ENCODE results near the gene UAP1L1. TPM values are rescaled to one million over a fixed set of nuclear protein-coding genes. Genes with fewer than 3 reads are reported as not detected.
"Not testable (repeated sequence)": the region's sequence is repeated elsewhere in the genome, so short reads cannot be mapped to it uniquely, and the experiment has no call there.

Gene UAP1L1
- total and polyA plus RNA-seq, 11 donors, result 3.9 to 15.1 (median 9.4) TPM

DNA sequence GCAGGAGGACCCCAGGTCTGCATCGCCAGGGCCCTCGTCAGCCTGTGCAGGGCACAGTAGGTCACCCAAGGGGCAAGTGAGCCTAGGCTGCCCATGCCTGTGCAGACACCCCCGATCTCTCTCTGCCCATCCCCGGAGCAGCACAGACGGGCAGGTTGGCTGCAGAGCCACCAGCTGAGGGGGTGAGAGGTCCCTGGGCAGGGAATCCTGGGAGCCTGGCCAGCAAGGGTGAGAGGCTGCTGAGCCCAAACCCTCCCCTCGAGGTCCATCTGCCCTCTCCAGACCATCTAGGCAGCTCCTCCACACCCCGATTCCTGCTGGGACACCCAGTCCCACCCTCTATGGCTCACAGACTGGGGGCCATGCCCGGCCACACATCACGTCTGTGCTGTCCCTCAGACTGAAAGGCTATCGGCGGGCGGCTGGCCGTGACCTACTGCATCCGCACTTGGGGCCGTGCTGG is 40.0 kb downstream of the UAP1L1 start:
- no peak overlapping the region for H3K4me3 ChIP-seq
- TF ChIP-seq POLR2A (IDR thresholded peaks at IDR 0.05), result no peak
- TF ChIP-seq, protein P1, sequence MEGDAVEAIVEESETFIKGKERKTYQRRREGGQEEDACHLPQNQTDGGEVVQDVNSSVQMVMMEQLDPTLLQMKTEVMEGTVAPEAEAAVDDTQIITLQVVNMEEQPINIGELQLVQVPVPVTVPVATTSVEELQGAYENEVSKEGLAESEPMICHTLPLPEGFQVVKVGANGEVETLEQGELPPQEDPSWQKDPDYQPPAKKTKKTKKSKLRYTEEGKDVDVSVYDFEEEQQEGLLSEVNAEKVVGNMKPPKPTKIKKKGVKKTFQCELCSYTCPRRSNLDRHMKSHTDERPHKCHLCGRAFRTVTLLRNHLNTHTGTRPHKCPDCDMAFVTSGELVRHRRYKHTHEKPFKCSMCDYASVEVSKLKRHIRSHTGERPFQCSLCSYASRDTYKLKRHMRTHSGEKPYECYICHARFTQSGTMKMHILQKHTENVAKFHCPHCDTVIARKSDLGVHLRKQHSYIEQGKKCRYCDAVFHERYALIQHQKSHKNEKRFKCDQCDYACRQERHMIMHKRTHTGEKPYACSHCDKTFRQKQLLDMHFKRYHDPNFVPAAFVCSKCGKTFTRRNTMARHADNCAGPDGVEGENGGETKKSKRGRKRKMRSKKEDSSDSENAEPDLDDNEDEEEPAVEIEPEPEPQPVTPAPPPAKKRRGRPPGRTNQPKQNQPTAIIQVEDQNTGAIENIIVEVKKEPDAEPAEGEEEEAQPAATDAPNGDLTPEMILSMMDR (IDR thresholded peaks at IDR 0.05), result no peak
- intact Hi-C loops (cut with DNase I), result loop anchor here in 2 of 10 donors (5.0 to 10.0 kb wide), 3 partner anchors 68 to 120 kb away; partner anchors contain the start of genes ANAPC2 (in 1 of the 2), CYSRT1 (in 1 of the 2), RNF224 (in 1 of the 2) and SSNA1 (in 1 of the 2)
- H3K27ac ChIP-seq, result peak overlapping the region in 11 of 12 donors; percentile 50 to 90 (median 73)
- H3K9me3 ChIP-seq, result no peaks in the 10 kb centered on the region
- ATAC-seq, result peak in 3 of 4 donors; percentile 10 to 13 (median 10)
- WGBS, 4 donors, result 70 to 84% (median 78%) methylated on average over 14 to 15 of the region's 15 CpGs
- DNase-seq, result no peak
- H3K27me3 ChIP-seq, result no peaks in the 10 kb centered on the region
- H3K4me1 ChIP-seq, result peaks cover 0 to 45% (median 23%) of the 10 kb centered on the region in 12 donors
- H3K36me3 ChIP-seq, result peaks cover 0 to 11% (median 5%) of the 10 kb centered on the region in 9 donors

DNA sequence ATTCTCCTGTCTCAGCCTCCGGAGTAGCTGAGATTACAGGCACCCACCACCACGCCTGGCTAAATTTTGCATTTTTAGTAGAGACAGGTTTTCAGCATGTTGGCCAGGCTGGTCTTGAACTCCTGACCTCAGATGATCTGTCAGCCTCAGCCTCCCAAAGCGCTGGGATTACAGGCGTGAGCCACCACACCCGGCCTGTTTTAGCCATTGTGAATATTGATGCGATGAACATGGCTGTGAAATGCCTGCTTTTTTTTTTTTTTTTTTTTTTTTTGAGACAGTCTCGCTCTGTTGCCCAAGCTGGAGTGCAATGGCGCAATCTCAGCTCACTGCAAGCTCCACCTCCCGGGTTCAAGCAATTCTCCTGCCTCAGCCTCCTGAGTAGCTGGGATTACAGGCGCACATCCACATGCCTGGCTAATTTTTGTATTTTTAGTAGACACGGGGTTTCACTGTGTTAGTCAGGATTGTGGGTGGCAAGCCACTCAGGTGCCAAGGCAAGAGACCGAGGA is 40.8 kb downstream of the UAP1L1 start:
- H3K4me3 ChIP-seq, DNase-seq, H3K36me3 ChIP-seq, H3K9me3 ChIP-seq, ATAC-seq, H3K27me3 ChIP-seq: not testable (repeated sequence)
- 86 to 89% (median 87%) methylated on average over 12 of the region's 12 CpGs for WGBS, 4 donors
- peak overlapping the region in 2 of 12 donors; percentile 87 to 90 for H3K27ac ChIP-seq
- H3K4me1 ChIP-seq, result peaks cover 0 to 45% (median 23%) of the 10 kb centered on the region in 12 donors
- intact Hi-C loops (cut with DNase I), result loop anchor here in 4 of 10 donors (2.0 to 10.0 kb wide), 5 partner anchors 67 to 119 kb away; partner anchors contain the start of genes RNF224 (in 2 of the 4), ANAPC2 (in 1 of the 4), CYSRT1 (in 1 of the 4) and SSNA1 (in 1 of the 4)

DNA sequence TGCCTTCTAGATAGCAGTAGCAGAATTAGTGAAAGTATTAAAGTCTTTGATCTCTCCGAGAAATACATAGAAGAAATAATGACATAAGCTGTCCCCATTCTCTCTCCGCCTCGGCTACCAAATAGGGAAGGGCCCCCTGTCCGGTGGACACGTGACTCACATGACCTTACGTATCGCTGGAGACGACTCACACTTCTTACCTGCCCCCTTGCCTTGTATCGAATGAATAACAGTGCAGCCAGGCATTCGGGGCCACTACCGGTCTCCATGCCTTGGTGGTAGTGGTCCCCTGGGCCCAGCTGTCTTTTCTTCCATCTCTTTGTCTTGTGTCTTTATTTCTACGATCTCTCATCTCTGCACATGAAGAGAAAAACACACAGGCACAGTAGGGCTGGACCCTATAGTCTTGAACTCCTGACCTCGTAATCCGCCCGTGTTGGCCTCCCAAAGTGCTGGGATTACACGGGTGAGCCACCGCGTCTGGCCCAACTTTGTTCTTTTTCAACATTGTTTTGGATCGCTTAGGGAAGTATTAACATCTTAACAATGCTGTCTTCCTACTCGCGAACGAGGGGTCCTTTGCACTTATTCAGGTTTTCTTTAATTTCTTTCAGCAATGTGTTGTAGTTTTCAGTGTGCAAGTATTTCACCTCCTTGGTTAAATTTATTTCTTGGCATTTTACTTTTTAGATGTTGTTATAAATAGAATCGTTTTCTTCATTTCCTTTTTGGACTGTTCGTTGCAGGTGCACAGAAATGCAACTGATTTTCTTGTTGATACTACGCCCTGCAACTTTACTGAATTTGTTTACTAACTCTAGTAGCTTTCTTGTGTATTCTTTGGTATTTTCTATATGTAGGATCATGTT is 44.8 kb downstream of the UAP1L1 start:
- H3K27me3 ChIP-seq, H3K4me3 ChIP-seq, H3K27ac ChIP-seq, DNase-seq, H3K36me3 ChIP-seq, ATAC-seq, H3K9me3 ChIP-seq: not testable (repeated sequence)
- intact Hi-C loops (cut with DNase I), result loop anchor here in 7 of 10 donors (1.0 to 10.0 kb wide), 5 partner anchors 63 to 303 kb away; partner anchors contain the start of genes RNF224 (in 6 of the 7), ANAPC2 (in 3 of the 7), CYSRT1 (in 3 of the 7) and SSNA1 (in 3 of the 7)
- H3K4me1 ChIP-seq, result peaks cover 0 to 15% (median 9%) of the 10 kb centered on the region in 12 donors
- WGBS, 4 donors, result 72 to 75% (median 73%) methylated on average over 14 to 25 of the region's 25 CpGs

DNA sequence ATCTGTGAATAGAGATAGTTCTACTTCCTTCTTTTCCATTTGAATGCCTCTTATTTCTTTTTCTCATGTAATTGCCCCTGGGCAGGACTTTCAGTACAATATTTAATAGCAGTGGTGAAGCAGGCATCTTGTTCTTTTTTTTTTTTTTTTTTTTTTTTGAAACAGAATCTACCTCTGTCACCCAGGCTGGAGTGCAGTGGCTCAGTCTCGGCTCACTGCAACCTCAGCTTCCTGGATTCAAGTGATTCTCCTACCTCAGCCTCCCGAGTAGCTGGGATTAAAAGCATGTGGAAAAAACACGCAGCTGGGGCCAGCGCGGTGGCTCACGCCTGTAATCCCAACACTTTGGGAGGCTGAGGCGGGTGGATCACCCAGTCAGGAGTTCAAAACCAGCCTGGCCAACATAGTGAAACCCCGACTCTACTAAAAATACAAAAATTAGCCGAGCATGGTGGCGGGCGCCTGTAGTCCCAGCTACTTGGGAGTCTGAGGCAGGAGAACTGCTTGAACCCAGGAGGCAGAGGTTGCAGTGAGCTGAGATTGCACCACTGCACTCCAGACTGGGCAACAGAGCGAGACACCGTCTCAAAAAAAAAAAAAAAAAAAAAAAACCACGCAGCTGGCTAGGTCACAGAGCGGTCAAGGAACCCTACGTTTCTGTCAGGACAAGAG is 45.6 kb downstream of the UAP1L1 start:
- DNase-seq, H3K27me3 ChIP-seq, H3K36me3 ChIP-seq, H3K27ac ChIP-seq, ATAC-seq, H3K4me3 ChIP-seq, H3K9me3 ChIP-seq: not testable (repeated sequence)
- H3K4me1 ChIP-seq, result peaks cover 0 to 18% (median 13%) of the 10 kb centered on the region in 12 donors
- intact Hi-C loops (cut with DNase I), result loop anchor here in 7 of 10 donors (2.0 to 10.0 kb wide), 4 partner anchors 62 to 302 kb away; partner anchors contain the start of genes RNF224 (in 5 of the 7), ANAPC2 (in 3 of the 7), CYSRT1 (in 3 of the 7) and SSNA1 (in 3 of the 7)
- 87 to 93% (median 90%) methylated on average over 16 of the region's 16 CpGs for WGBS, 4 donors

DNA sequence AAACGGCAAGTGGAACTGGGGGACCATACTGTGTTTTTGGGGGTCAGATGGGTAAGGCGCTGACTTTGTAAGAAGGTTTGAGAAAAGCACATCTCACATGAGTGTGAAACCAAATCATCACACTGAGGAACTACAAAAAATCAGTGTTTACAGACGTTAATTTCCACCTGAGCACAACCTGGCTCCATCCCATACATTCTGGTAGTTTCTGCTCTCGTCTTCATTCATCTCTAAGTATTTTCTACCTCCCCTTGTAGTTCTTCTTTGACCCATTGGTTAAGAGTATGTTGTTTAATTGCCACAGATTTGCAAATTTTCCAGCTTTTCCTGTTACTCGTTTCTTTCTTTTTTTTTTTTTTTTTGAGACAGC is 46.1 kb downstream of the UAP1L1 start:
- DNase-seq, result no peak
- TF ChIP-seq POLR2A (IDR thresholded peaks at IDR 0.05), result no peak
- TF ChIP-seq, protein P1 (IDR thresholded peaks at IDR 0.05), result no peak
- intact Hi-C loops (cut with DNase I), result loop anchor here in 7 of 10 donors (2.0 to 10.0 kb wide), 4 partner anchors 61 to 301 kb away; partner anchors contain the start of genes RNF224 (in 5 of the 7), ANAPC2 (in 3 of the 7), CYSRT1 (in 3 of the 7) and SSNA1 (in 3 of the 7)
- Histone ChIP-seq H3K27me3 (no peaks in the 10 kb centered on the region), H3K27ac (no peak overlapping the region), H3K4me1 (peaks cover 0 to 23% (median 18%) of the 10 kb centered on the region in 12 donors), H3K9me3 (no peaks in the 10 kb centered on the region), H3K4me3 (no peak overlapping the region), H3K36me3 (no peaks in the 10 kb centered on the region)
- 81 to 84% (median 84%) methylated on average over 5 of the region's 5 CpGs for WGBS, 4 donors
- ATAC-seq, result no peak

DNA sequence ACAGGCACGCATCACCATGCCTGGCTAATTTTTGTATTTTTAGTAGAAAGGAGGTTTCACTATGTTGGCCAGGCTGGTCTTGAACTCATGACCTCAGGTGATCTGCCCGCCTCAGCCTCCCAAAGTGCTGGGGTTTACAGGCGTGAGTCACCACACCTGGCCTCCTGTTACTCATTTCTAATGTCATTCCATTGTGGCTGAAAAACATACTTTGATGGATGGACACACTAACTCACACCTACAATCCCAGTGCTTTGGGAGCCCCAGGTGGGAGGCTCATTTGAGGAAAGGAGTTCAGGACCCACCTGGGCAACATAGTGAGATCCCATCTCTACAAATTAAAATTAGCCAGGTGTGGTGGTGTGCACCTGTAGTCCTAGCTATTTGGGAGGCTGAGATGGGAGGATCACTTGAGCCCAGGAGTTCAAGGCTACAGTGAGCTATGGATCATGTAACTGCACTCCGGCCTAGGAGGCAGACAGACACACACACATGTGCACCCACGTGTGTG is 46.7 kb downstream of the UAP1L1 start:
- DNase-seq, H3K4me3 ChIP-seq, H3K9me3 ChIP-seq, H3K36me3 ChIP-seq, H3K27me3 ChIP-seq, H3K27ac ChIP-seq, ATAC-seq: not testable (repeated sequence)
- intact Hi-C loops (cut with DNase I), result loop anchor here in 8 of 10 donors (2.0 to 10.0 kb wide), 4 partner anchors 61 to 301 kb away; partner anchors contain the start of genes RNF224 (in 6 of the 8), ANAPC2 (in 3 of the 8), CYSRT1 (in 3 of the 8) and SSNA1 (in 3 of the 8)
- 93 to 99% (median 94%) methylated on average over 5 of the region's 5 CpGs for WGBS, 4 donors
- H3K4me1 ChIP-seq, result peaks cover 0 to 29% (median 21%) of the 10 kb centered on the region in 12 donors
